Activated T-cell treated with anti-CD3 and anti-CD28 coated beads, Interleukin-2, amount 50 U/mL, for 24 hours (primary cell): ENCODE measurements around the gene ASAP2.

Experiments
- DNase-seq: peaks from one replicate; pipeline ENCODE4 v3.0.0-alpha.2; 2020
- H3K27ac Mint-ChIP-seq: 2 replicates; pipeline ENCODE4 v1.8.0; 2020; ENCODE audit warnings: mild to moderate bottlenecking, mixed read lengths
- H3K27me3 Mint-ChIP-seq: 2 replicates; pipeline ENCODE4 v1.8.0; 2020; ENCODE audit warnings: mixed read lengths
- H3K36me3 Mint-ChIP-seq: 2 replicates; pipeline ENCODE4 v1.8.0; 2020; ENCODE audit warnings: low read depth, mixed read lengths
- H3K4me1 Mint-ChIP-seq: 2 replicates; pipeline ENCODE4 v1.8.0; 2020; ENCODE audit warnings: low read depth, mixed read lengths
- H3K4me3 Mint-ChIP-seq: 2 replicates; pipeline ENCODE4 v1.8.0; 2020; ENCODE audit warnings: mild to moderate bottlenecking, moderate library complexity, mixed read lengths
- H3K9me3 Mint-ChIP-seq: 2 replicates; pipeline ENCODE4 v1.8.0; 2020; ENCODE audit warnings: mixed read lengths

Gene ASAP2

DNA sequence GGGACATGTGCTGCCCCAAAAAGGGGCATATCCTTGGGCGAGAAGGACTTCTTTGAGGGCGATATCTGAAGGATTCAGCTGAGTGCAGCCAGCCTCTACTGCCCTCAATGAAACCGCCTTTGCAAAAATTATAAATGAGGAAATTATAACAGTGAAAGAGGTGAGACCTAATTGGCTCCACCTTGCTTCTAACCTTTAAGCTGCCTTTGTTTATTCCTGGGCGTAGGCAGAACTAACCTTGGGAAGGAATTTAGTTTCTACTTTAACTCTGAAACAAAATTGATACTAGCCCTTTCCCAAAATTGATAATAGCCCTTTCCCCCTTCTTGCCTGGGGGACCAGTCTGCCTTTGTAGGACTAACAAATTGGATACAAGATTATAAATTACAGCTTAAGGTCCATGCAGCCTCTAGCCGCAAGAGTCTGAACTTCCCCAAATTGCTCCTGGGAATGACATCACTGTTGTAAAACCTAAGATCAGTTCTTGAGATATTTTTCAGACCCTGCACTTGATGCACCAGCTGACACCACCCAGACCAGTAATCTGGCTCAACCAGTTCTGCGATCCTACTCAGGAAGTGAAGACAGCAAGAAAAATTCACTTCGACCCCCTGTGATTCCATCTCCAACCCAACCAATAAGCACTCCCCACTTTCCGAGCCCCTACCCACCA is 36.0 kb upstream of the ASAP2 start:
- H3K4me1 Mint-ChIP-seq, result no peaks in the 10 kb centered on the region
- no peak overlapping the region for H3K4me3 Mint-ChIP-seq
- H3K27me3 Mint-ChIP-seq, result peaks cover 26% of the 10 kb centered on the region
- H3K27ac Mint-ChIP-seq, result no peak overlapping the region
- H3K9me3 Mint-ChIP-seq, result no peaks in the 10 kb centered on the region
- H3K36me3 Mint-ChIP-seq, result no peaks in the 10 kb centered on the region
- no peak for DNase-seq

DNA sequence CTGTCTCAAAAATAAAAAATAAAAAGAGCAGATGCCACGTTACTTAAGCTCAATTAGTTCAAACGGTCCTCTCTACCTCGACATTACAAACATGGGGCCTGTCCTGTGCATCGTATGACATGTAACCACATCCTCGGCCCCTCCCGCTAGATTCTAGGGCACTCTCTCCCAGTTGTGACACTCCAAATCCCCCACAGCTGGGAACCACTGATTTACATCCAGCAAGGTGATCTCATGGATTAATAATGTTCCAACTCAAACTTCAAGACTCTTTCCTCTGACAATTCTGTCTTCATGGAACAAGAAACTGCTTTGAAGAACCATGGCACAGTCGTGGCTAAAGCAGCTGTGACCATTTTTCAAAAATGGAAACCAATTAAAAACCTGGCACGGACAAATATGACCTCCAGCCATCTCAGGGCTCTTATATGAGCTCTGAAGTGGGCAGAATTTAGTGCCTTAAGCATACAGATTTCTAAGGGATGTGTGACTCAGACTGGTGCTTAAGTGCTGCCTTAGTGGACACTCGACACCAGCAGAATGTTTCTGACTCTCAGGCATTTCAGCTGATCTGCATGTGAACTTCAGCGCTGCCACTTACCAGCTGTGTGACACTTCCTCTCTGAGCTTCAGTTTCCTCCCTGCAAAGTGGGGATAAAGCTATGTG is 31.7 kb upstream of the ASAP2 start:
- no peak for DNase-seq
- H3K27me3 Mint-ChIP-seq, result peaks cover 34% of the 10 kb centered on the region

DNA sequence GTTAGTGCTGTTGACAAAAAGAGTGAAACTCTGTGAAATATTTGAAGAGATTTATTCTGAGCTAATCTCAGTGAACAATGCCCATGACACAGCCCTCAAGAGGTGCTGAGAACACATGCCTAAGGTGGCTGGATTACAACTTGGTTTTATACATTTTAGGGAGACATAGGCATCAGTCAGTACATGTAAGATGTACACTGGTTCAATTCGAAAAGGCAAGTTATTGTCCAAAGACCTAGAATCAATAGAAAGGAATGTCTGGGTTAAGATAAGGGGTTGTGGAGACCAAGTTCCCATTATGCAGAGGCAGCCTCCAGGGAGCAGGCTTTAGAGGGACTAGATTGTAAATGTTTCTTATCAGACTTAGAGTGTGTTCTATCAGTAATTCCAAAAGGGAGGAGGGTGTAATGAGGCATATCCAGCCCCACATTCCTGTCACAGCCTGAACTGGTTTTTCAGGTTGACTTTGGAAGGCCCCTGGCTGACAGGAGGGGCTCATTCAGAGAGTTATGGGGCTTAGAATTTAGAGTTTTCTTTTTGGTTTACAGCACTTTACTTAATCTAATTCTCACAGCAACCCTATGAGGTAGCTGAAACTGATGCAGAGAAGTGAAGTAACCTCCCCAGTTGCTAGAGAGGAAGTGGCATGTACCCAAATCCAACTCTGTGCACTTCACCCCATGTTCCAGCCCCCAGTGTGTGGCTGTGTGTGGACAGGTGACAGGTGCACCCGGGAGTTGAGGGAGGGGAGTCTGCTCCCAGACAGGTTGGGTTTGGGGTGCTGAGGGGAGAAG is 28.3 kb upstream of the ASAP2 start:
- H3K9me3 Mint-ChIP-seq, result no peaks in the 10 kb centered on the region
- H3K4me3 Mint-ChIP-seq, result no peak overlapping the region
- H3K27me3 Mint-ChIP-seq, result peaks cover 46% of the 10 kb centered on the region
- no peaks in the 10 kb centered on the region for H3K36me3 Mint-ChIP-seq
- no peak for DNase-seq
- H3K27ac Mint-ChIP-seq, result no peak overlapping the region
- H3K4me1 Mint-ChIP-seq, result no peaks in the 10 kb centered on the region

More for the DNA sequence above, 31.7 kb upstream of the ASAP2 start:
- Mint-ChIP-seq H3K9me3 (no peaks in the 10 kb centered on the region), H3K36me3 (no peaks in the 10 kb centered on the region), H3K4me1 (no peaks in the 10 kb centered on the region), H3K4me3 (no peak overlapping the region), H3K27ac (no peak overlapping the region)

DNA sequence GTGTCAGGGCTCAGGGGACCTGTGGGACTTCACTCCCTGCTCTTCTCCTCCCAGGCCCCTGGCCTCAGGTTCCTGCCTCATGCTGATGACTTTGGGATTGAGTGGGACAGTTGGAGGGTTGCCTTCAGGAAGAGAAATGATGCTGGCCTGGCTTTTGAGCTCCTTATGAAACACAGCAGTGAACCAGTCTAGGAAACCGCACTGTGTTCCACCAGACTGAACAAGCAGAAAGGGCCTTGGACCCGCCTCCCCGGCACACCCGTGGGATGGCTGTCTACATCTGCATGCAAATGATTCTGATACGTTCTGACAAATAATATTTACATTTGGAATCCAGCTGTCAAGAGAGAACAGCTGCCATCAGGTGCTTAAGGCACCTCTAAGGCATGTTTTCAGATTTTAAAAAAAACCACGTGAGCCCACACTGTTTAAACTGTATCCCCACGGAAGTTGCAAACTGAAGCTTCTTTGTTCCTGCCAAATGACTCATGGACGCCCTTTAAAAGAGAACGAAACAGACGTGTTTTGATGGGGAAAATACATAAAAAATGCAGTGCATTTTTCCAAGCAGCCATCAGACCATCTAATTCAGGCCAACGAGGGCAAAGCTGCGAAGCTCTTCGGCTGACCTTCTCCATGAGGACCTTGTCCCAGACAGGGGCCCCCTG is 27.6 kb upstream of the ASAP2 start:
- no peaks in the 10 kb centered on the region for H3K9me3 Mint-ChIP-seq
- H3K36me3 Mint-ChIP-seq, result no peaks in the 10 kb centered on the region
- no peak for DNase-seq
- no peaks in the 10 kb centered on the region for H3K4me1 Mint-ChIP-seq
- H3K4me3 Mint-ChIP-seq, result no peak overlapping the region
- peaks cover 49% of the 10 kb centered on the region for H3K27me3 Mint-ChIP-seq
- no peak overlapping the region for H3K27ac Mint-ChIP-seq

DNA sequence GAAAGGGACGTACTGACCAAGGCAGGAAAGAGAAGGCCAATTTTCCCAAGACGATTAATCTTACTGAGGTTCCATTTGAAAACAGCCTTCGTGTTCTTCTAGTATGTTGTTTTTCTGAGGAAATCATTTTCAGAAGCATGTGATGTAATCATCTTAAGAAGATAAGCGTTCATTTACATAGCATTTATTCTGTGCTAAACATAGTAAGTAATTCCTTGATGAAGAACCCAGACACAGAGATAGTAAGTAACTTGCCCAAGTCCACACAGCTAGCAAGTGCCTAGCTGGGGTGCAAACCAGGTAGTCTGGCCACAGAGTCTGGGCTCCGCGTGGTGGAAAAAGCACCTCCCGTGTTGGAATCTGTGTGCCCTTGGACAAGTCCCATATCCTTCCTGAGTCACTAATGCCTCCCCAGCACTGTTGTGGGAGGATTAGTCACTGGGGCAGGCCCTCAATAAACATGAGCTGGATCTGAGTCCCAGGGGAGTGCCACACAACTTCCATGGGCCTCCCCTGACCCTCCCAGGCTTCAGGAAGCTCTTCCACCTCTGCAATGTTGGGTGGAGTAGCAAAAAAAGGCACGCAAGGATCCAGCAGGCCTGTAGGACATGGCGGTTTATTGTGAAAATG is 26.9 kb upstream of the ASAP2 start:
- no peak for DNase-seq
- Mint-ChIP-seq H3K4me3 (no peak overlapping the region), H3K36me3 (no peaks in the 10 kb centered on the region)

DNA sequence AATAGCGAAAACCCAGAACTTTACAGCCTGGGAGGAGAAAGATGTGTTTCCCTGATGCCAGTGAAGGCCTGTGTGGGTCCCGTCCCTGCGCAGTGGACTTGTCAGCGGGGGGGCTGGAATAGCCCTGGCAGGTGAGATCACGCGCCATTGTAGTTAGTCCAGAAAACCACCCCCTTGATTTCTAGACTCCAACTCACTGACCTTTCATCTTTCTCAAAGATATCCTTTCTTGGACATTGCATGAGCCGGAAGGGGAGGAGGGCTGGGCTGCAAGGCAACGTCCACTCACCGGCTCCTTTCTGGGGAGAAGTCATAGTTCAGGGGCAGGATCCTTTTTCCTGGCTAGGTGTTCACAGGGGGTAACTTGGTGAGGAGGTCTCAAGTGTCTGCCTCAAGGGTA is 22.3 kb upstream of the ASAP2 start:
- DNase-seq, result no peak
- Mint-ChIP-seq H3K36me3 (no peaks in the 10 kb centered on the region), H3K9me3 (no peaks in the 10 kb centered on the region), H3K27ac (no peak overlapping the region), H3K4me3 (no peak overlapping the region), H3K27me3 (peaks cover 45% of the 10 kb centered on the region), H3K4me1 (no peaks in the 10 kb centered on the region)

More for the DNA sequence above, 26.9 kb upstream of the ASAP2 start:
- Mint-ChIP-seq H3K27me3 (peaks cover 49% of the 10 kb centered on the region), H3K27ac (no peak overlapping the region), H3K4me1 (no peaks in the 10 kb centered on the region), H3K9me3 (no peaks in the 10 kb centered on the region)

DNA sequence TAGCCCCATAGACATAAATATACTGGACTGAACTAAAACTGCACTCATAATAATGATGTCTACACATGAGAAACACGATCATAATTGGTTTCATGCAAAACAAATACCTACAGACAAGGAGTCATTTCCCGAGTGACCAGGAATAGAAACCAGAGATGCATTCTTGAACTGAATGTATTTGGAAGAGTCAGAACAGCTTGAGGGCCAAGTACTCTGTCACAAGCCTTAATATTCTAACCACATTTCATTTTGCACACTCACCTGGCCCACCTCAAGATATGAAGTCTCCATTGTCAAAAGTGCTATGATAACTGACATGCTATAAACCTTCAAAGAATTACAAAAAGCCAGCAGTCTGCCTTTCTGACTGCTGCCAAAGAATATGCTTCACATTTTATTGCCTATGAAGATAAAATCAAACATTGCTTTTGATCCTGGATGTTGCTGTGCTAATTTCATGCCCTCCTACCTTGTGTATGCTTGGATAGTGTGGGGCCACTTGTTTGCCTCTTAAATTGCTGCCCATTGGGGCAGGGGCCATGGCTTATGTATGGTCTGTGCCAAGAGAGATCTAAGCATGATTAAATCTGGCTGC is 18.9 kb upstream of the ASAP2 start:
- H3K4me3 Mint-ChIP-seq, result no peak overlapping the region
- H3K36me3 Mint-ChIP-seq, result no peaks in the 10 kb centered on the region
- no peaks in the 10 kb centered on the region for H3K4me1 Mint-ChIP-seq
- DNase-seq, result no peak
- H3K27me3 Mint-ChIP-seq, result peaks cover 26% of the 10 kb centered on the region
- no peaks in the 10 kb centered on the region for H3K9me3 Mint-ChIP-seq
- no peak overlapping the region for H3K27ac Mint-ChIP-seq

DNA sequence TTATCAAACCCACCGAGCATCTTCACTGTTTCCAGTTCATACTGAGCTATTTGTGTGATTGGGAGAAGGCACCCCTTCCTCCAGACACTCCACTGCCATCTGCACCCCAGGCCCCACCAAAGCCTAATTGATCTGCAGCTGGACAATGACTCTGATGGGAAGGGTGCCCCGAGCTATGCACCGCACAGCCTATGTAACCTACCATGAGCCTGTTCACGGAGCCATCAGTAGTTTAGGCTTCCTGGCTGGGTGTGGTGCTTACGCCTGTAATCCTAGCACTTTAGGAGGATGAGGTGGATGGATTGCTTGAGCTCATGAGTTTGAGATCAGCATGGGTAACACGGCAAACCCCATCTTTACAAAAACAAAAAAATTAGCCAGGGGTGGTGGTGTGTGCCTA is 17.8 kb upstream of the ASAP2 start:
- Mint-ChIP-seq H3K9me3 (no peaks in the 10 kb centered on the region), H3K36me3 (no peaks in the 10 kb centered on the region)

DNA sequence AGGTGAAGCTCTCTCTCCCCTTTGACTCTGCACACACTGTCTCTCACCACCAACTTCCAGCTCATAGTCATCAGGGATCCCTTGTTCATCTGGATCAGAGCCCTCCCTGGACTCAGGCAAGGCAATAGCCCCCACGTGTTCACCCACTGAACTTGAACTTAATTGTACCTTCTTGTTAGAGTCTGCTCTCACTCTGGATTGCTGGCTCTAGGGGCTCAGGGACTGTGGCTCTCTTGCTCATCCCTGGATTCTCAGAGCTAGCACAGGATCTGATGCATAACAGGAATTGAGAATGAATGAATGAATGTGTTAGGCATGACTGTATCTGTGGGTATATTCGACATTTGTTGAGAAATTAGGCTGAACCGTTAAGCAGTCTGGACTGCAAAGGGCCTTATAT is 16.7 kb upstream of the ASAP2 start:
- DNase-seq, result no peak
- H3K27me3 Mint-ChIP-seq, result peaks cover 12% of the 10 kb centered on the region

More for the DNA sequence above, 17.8 kb upstream of the ASAP2 start:
- Mint-ChIP-seq H3K27me3 (peaks cover 17% of the 10 kb centered on the region), H3K4me1 (no peaks in the 10 kb centered on the region), H3K4me3 (no peak overlapping the region), H3K27ac (no peak overlapping the region)
- DNase-seq, result no peak

DNA sequence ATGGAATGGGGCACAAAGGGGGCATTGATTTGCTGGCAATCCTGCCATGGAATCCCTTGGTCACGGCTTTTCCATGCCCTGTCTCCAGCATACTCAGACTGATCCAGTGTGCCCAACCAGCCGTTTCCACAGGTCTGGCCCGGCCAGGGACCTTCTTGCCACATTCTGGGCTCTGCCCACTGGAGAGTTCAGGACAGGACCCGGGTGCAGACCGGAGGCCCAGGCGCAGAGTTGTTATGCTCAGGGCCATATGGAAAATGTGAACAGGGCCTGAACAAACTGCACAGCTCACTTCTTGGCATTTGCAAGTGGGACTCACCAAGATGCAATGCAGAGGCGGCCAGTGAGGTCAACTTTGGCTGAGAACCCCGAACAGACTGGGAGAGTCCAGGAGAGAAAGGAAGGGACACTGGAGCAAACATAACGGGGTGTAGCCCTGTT is 15.6 kb upstream of the ASAP2 start:
- Mint-ChIP-seq H3K27ac (no peak overlapping the region), H3K4me1 (no peaks in the 10 kb centered on the region), H3K36me3 (no peaks in the 10 kb centered on the region), H3K27me3 (peaks cover 5% of the 10 kb centered on the region), H3K9me3 (no peaks in the 10 kb centered on the region), H3K4me3 (no peak overlapping the region)
- DNase-seq, result no peak

More for the DNA sequence above, 16.7 kb upstream of the ASAP2 start:
- no peaks in the 10 kb centered on the region for H3K4me1 Mint-ChIP-seq
- no peaks in the 10 kb centered on the region for H3K9me3 Mint-ChIP-seq
- H3K27ac Mint-ChIP-seq, result no peak overlapping the region
- H3K4me3 Mint-ChIP-seq, result no peak overlapping the region
- H3K36me3 Mint-ChIP-seq, result no peaks in the 10 kb centered on the region

DNA sequence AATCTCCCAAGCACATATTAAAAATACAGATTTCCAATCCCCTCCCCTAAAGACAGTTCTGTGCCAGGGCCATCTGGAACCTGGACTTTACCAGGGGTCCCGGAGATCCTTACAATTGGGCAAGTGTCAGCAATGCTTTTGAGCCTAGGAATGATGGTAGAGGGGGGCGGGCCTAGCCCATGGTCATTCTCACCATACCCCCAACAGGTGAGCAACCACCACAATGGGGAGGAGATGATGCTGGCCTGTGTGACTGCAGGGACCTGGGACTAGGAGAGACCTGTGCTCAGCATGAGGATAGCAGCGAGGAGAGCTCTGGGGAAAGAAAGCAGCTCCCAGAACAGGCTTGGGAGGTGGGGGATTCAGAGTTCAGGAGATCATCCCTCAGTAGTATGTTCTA is 13.9 kb upstream of the ASAP2 start:
- no peaks in the 10 kb centered on the region for H3K9me3 Mint-ChIP-seq
- DNase-seq, result no peak
- H3K27me3 Mint-ChIP-seq, result peaks cover 20% of the 10 kb centered on the region
- no peak overlapping the region for H3K27ac Mint-ChIP-seq
- H3K4me3 Mint-ChIP-seq, result no peak overlapping the region
- no peaks in the 10 kb centered on the region for H3K4me1 Mint-ChIP-seq
- no peaks in the 10 kb centered on the region for H3K36me3 Mint-ChIP-seq

DNA sequence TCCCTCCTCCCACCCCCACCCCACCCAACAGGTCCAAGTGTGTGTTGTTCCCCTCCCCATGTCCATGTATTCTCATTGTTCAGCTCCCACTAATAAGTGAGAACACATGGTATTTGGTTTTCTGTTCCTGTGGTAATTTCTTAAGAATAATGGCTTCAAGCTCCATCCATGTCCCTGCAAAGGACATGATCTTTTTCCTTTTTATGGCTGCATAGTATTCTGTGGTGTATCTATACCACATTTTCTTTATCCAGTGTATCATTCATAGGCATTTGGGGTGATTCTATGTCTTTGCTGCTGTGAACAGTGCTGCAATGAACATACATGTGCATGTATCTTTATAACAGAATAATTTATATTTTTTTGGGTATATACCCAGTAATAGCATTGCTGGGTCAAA is 12.3 kb upstream of the ASAP2 start:
- Mint-ChIP-seq H3K4me1 (no peaks in the 10 kb centered on the region), H3K36me3 (no peaks in the 10 kb centered on the region), H3K27me3 (peaks cover 32% of the 10 kb centered on the region), H3K4me3 (no peak overlapping the region), H3K9me3 (no peaks in the 10 kb centered on the region), H3K27ac (no peak overlapping the region)
- no peak for DNase-seq

DNA sequence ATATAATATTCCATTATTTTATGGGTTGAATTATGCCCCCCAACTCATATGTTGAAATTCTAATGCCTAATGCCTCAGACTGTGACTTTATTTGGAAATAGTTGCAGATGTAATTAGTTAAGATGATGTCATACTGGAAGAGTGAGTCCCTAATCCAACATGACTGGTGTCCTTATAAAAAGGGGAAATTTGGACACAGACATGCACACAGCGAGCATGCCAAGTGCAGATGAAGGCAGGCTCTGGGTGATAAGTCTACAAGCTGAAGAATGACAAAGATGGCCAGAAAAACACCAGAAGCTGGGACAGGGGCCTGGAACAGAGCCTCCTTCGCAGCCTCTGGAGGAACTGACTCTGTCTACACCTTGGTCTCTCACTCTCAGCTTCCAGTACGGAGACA is 10.0 kb upstream of the ASAP2 start:
- Mint-ChIP-seq H3K9me3 (no peaks in the 10 kb centered on the region), H3K4me1 (no peaks in the 10 kb centered on the region), H3K27ac (no peak overlapping the region), H3K36me3 (no peaks in the 10 kb centered on the region), H3K4me3 (no peak overlapping the region), H3K27me3 (peaks cover 47% of the 10 kb centered on the region)
- DNase-seq, result no peak

DNA sequence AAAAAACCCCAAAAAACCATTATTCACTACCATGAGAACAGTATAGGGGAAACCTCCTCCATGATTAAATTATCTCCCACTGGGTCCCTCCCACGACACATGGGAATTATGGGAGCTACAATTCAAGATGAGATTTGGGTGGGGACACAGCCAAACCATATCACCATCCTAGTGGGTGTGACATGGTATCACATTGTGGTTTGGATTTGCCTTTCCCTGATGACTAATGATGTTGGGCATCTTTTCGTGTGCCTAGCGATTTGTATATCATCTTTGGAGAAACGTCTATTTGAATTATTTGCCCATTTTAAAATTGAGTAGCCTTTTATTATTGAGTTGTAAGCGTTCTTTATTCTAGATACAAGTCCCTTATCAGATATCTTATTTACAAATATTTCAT is 8.7 kb upstream of the ASAP2 start:
- Mint-ChIP-seq H3K27me3 (peaks cover 52% of the 10 kb centered on the region), H3K36me3 (no peaks in the 10 kb centered on the region), H3K4me1 (no peaks in the 10 kb centered on the region), H3K4me3 (no peak overlapping the region), H3K9me3 (no peaks in the 10 kb centered on the region), H3K27ac (no peak overlapping the region)
- no peak for DNase-seq
